OCI-LY3 (cell line): ENCODE data around the gene HNRNPH3.

Source experiments
- H2AFZ ChIP-seq: fragments of 200-600, 300-600 bp; shearing (Covaris generic); 2 replicates; pipeline ENCODE4 v1.6.0; 2014; ENCODE audit warnings: antibody characterized with exemption, low read depth, low read length
- H3K27ac ChIP-seq: fragments of 200-600, 300-600 bp; sonication (generic); 2 replicates; pipeline ENCODE4 v1.5.1; 2014; ENCODE audit warnings: mild to moderate bottlenecking, low read length, moderate library complexity, mixed read lengths
- H3K27me3 ChIP-seq: fragments of 200-600, 300-600 bp; sonication (generic); 2 replicates; pipeline ENCODE4 v1.6.1; 2014; ENCODE audit warnings: low read depth, low read length, mixed read lengths
- H3K36me3 ChIP-seq: fragments of 200-600, 300-600 bp; sonication (generic); replicated peaks from 2 replicates; pipeline ENCODE3; 2014; ENCODE audit warnings: low read depth, low read length, mixed read lengths
- H3K4me1 ChIP-seq: fragments of 300-600, 200-600 bp; sonication (generic); 2 replicates; pipeline ENCODE4 v1.6.1; 2014; ENCODE audit warnings: low read length, mixed read lengths
- H3K4me2 ChIP-seq: fragments of 200-600, 300-600 bp; sonication (generic); 2 replicates; pipeline ENCODE4 v1.6.1; 2014; ENCODE audit warnings: low read length, mixed read lengths
- H3K4me3 ChIP-seq: fragments of 300-600, 200-600 bp; sonication (generic); 2 replicates; pipeline ENCODE4 v1.5.1; 2014; ENCODE audit warnings: antibody characterized with exemption, mild to moderate bottlenecking, low read length, moderate library complexity
- H3K79me2 ChIP-seq: fragments of 300-600, 200-600 bp; shearing (Covaris generic); 2 replicates; pipeline ENCODE4 v1.6.1; 2014; ENCODE audit warnings: mild to moderate bottlenecking, low read length, mixed read lengths
- H3K9ac ChIP-seq: fragments of 300-600, 200-600 bp; shearing (Covaris generic); 2 replicates; pipeline ENCODE4 v1.6.0; 2014; ENCODE audit warnings: mild to moderate bottlenecking, low read length, moderate library complexity
- H3K9me3 ChIP-seq: fragments of 200-600, 300-600 bp; shearing (Covaris generic); 2 replicates; pipeline ENCODE4 v1.6.1; 2014; ENCODE audit warnings: low read length, mixed read lengths; ENCODE audit not compliant: insufficient read depth
- H4K20me1 ChIP-seq: fragments of 200-600, 300-600 bp; sonication (generic); 2 replicates; pipeline ENCODE4 v1.6.1; 2016; ENCODE audit warnings: low read length, mixed read lengths; ENCODE audit not compliant: insufficient read depth
- CTCF ChIP-seq: fragments of 200-600, 300-600 bp; sonication (generic); IDR thresholded peaks from 2 replicates; pipeline ENCODE4 v1.5.1; 2014; ENCODE audit warnings: antibody characterized with exemption, low read length, low read depth
- EZH2phosphoT487 ChIP-seq: fragments of 200-600 bp; shearing (Covaris generic); IDR thresholded peaks from 2 replicates; pipeline ENCODE4 v1.6.1; 2018; ENCODE audit warnings: antibody characterized with exemption, mixed run types, low read depth

HNRNPH3 gene

GRCh38 chr10:68333440-68334431 lies 1.9 kb downstream of the HNRNPH3 start:
- peaks cover 21% of the 10 kb centered on the region for H3K36me3 ChIP-seq
- TF ChIP-seq EZH2phosphoT487 (no peak), CTCF (no peak)
- H3K27ac ChIP-seq, result peak overlapping the region; percentile 90
- H3K4me1 ChIP-seq, result peaks cover 35% of the 10 kb centered on the region
- no peaks in the 10 kb centered on the region for H3K9me3 ChIP-seq
- H4K20me1 ChIP-seq, result peaks cover 58% of the 10 kb centered on the region
- peak overlapping the region; percentile 100 for H3K4me3 ChIP-seq
- H3K27me3 ChIP-seq, result no peaks in the 10 kb centered on the region
- H3K4me2 ChIP-seq, result peak overlapping the region; percentile 85
- peak overlapping the region; percentile 99 for H3K9ac ChIP-seq
- H3K79me2 ChIP-seq, result peaks cover 75% of the 10 kb centered on the region
- H2AFZ ChIP-seq, result no peak overlapping the region

GRCh38 chr10:68334672-68335467 lies 3.0 kb downstream of the HNRNPH3 start:
- Histone ChIP-seq H4K20me1 (peaks cover 58% of the 10 kb centered on the region), H3K9me3 (no peaks in the 10 kb centered on the region), H3K4me2 (peak overlapping the region; percentile 85), H3K9ac (peak overlapping the region; percentile 99), H3K79me2 (peaks cover 87% of the 10 kb centered on the region), H3K4me1 (peaks cover 35% of the 10 kb centered on the region), H2AFZ (no peak overlapping the region), H3K27ac (no peak overlapping the region), H3K4me3 (peak overlapping the region; percentile 100), H3K27me3 (no peaks in the 10 kb centered on the region), H3K36me3 (peaks cover 26% of the 10 kb centered on the region)
- TF ChIP-seq CTCF, result no peak
- no peak for TF ChIP-seq EZH2phosphoT487

GRCh38 chr10:68336754-68337351 lies 5.0 kb downstream of the HNRNPH3 start:
- no peak for TF ChIP-seq EZH2phosphoT487
- TF ChIP-seq CTCF, result no peak
- Histone ChIP-seq H3K4me3 (peak overlapping the region; percentile 37; the same call in 1 of the 2 replicates), H3K36me3 (peaks cover 43% of the 10 kb centered on the region), H3K27me3 (no peaks in the 10 kb centered on the region), H3K79me2 (peaks cover 99% of the 10 kb centered on the region), H3K9ac (no peak overlapping the region), H3K4me2 (peak overlapping the region; percentile 85), H3K4me1 (peaks cover 29% of the 10 kb centered on the region), H2AFZ (no peak overlapping the region), H3K27ac (no peak overlapping the region), H3K9me3 (no peaks in the 10 kb centered on the region), H4K20me1 (peaks cover 64% of the 10 kb centered on the region)
